ENCODE measurements around the gene CC2D2A.

- TF ChIP-seq POLR2A (IDR thresholded peaks at IDR 0.05; ENCODE audit: extremely low read depth, insufficient read length) (no peak), CTCF (IDR thresholded peaks at IDR 0.05; ENCODE audit: low read depth, low read length) (no peak), MAX (IDR thresholded peaks at IDR 0.05; ENCODE audit: low read depth, low read length) (no peak)
These were observed 30.6 kb upstream of the CC2D2A start for GRCh38 chr4:15438939-15439524.
